H1 (cell line): ENCODE results near the gene TOR1B. TPM values are rescaled to one million over a fixed set of nuclear protein-coding genes. Genes with fewer than 3 reads are reported as not detected.

Experiments
- CTCF ChIA-PET: fragments of 300-600 bp; sonication (Branson Sonifier 250); formaldehyde crosslinking; loops from one replicate; lab custom pipeline; 2021; ENCODE audit not compliant: partially characterized antibody; lab: Charles Lee
- POLR2A ChIA-PET: fragments of 300-600 bp; sonication (Branson Sonifier 250); formaldehyde crosslinking; loops from one replicate; lab custom pipeline; 2021; ENCODE audit warnings: inconsistent platforms; ENCODE audit not compliant: partially characterized antibody; lab: Charles Lee
- DNase-seq, 2 experiments: peaks; one replicate each; pipeline versions ENCODE4 v3.0.0 to v3.0.0-alpha.2; 2010 to 2022; ENCODE audit warnings: low spot score in 2 of 2, low read depth in 1 of 2, mixed read lengths in 1 of 2
- FAIRE-seq: peaks from 2 replicates; lab custom pipeline; 2011; peaks lifted over from hg19 to GRCh38; lab: Jason Lieb, UNC
- H2AFZ ChIP-seq: 2 replicates; pipeline ENCODE4 v1.8.1; 2012; ENCODE audit warnings: low read length, inconsistent platforms
- H2AK5ac ChIP-seq: 2 replicates; pipeline ENCODE4 v1.6.1; 2013; ENCODE audit warnings: low read depth, low read length
- H2BK120ac ChIP-seq: replicated peaks from 2 replicates; pipeline ENCODE3; 2013; ENCODE audit warnings: low read depth, low read length, inconsistent platforms
- H2BK12ac ChIP-seq: 2 replicates; pipeline ENCODE4 v1.6.1; 2013; ENCODE audit warnings: low read depth, low read length
- H2BK15ac ChIP-seq: 2 replicates; pipeline ENCODE4 v1.6.1; 2013; ENCODE audit warnings: low read length
- H2BK20ac ChIP-seq: 2 replicates; pipeline ENCODE4 v1.6.1; 2013; ENCODE audit warnings: low read length
- H2BK5ac ChIP-seq: 2 replicates; pipeline ENCODE4 v1.6.1; 2013; ENCODE audit warnings: low read depth, low read length
- H3K14ac ChIP-seq: 2 replicates; pipeline ENCODE4 v1.6.1; 2013; ENCODE audit warnings: inconsistent platforms; ENCODE audit not compliant: insufficient read length
- H3K18ac ChIP-seq: 2 replicates; pipeline ENCODE4 v1.6.1; 2013; ENCODE audit warnings: low read length; ENCODE audit errors: extremely low read depth
- H3K23ac ChIP-seq: 2 replicates; pipeline ENCODE4 v1.6.1; 2013; ENCODE audit warnings: inconsistent platforms; ENCODE audit not compliant: insufficient read length
- H3K23me2 ChIP-seq: 2 replicates; pipeline ENCODE4 v1.6.1; 2013; ENCODE audit warnings: low read depth, low read length
- H3K27ac ChIP-seq: 2 replicates; pipeline ENCODE4 v1.6.1; 2011; ENCODE audit warnings: low read depth, low read length, inconsistent platforms
- H3K27me3 ChIP-seq, 4 experiments: replicated peaks in 1 of 4; 1 replicate in 1 of 4; 2 replicates in 3 of 4; pipeline versions ENCODE4 v1.6.1 to v1.8.1; 2011 to 2013; ENCODE audit warnings: low read length in 3 of 4, mild to moderate bottlenecking in 3 of 4, inconsistent platforms in 2 of 4, mixed read lengths in 2 of 4, moderate library complexity in 1 of 4; ENCODE audit not compliant: control insufficient read depth in 3 of 4, insufficient read depth in 3 of 4; ENCODE audit errors: extremely low read depth in 1 of 4
- H3K36me3 ChIP-seq, 4 experiments: 2 replicates each; pipeline versions ENCODE4 v1.6.1 to v1.8.1; 2011 to 2013; ENCODE audit warnings: mild to moderate bottlenecking in 4 of 4, low read length in 3 of 4, moderate library complexity in 2 of 4, control low read depth in 1 of 4, inconsistent platforms in 1 of 4; ENCODE audit not compliant: insufficient read depth in 4 of 4, control insufficient read depth in 2 of 4
- H3K4ac ChIP-seq: replicated peaks from 2 replicates; pipeline ENCODE3; 2013; ENCODE audit warnings: low read length, low read depth, mixed read lengths, inconsistent platforms; ENCODE audit not compliant: insufficient read length
- H3K4me1 ChIP-seq, 4 experiments: replicated peaks in 1 of 4; 1 replicate in 1 of 4; 2 replicates in 3 of 4; pipeline versions ENCODE4 v1.6.1 to v1.8.1; 2011 to 2013; ENCODE audit warnings: low read length in 3 of 4, inconsistent platforms in 2 of 4, mixed read lengths in 1 of 4; ENCODE audit not compliant: insufficient read depth in 4 of 4, control insufficient read depth in 3 of 4
- H3K4me2 ChIP-seq, 2 experiments: 2 replicates each; pipeline versions ENCODE4 v1.6.1 to v1.8.1; 2011 to 2013; ENCODE audit warnings: low read depth in 2 of 2, low read length in 2 of 2, control low read depth in 1 of 2, inconsistent platforms in 1 of 2, mild to moderate bottlenecking in 1 of 2; ENCODE audit not compliant: insufficient read depth in 1 of 2
- H3K4me3 ChIP-seq, 4 experiments: fragments of 200-600, 300-600 bp in 1 of 4; sonication (generic), shearing (Covaris generic), sonication (Bioruptor Twin) in 1 of 4; 2 replicates each; pipeline versions ENCODE4 v1.5.1 to v1.8.1; 2011 to 2016; ENCODE audit warnings: low read length in 4 of 4, low read depth in 3 of 4, control low read depth in 2 of 4, inconsistent platforms in 2 of 4, mild to moderate bottlenecking in 2 of 4, mixed read lengths in 1 of 4, moderate library complexity in 1 of 4; ENCODE audit not compliant: insufficient read depth in 2 of 4; ENCODE audit errors: extremely low read depth in 1 of 4
- H3K56ac ChIP-seq: replicated peaks from 2 replicates; pipeline ENCODE3; 2013; ENCODE audit warnings: low read depth, mild to moderate bottlenecking, mixed read lengths, low read length, inconsistent platforms; ENCODE audit not compliant: insufficient read length
- H3K79me1 ChIP-seq: 2 replicates; pipeline ENCODE4 v1.6.1; 2013; ENCODE audit warnings: low read depth, low read length, control low read depth
- H3K79me2 ChIP-seq, 2 experiments: 2 replicates each; pipeline versions ENCODE4 v1.6.1 to v1.8.1; 2012 to 2013; ENCODE audit warnings: low read length in 2 of 2, mild to moderate bottlenecking in 2 of 2, inconsistent platforms in 1 of 2; ENCODE audit not compliant: insufficient read depth in 2 of 2, control insufficient read depth in 1 of 2
- H3K9ac ChIP-seq, 4 experiments: replicated peaks in 1 of 4; 1 replicate in 1 of 4; 2 replicates in 3 of 4; pipeline versions ENCODE4 v1.6.1 to v1.8.1; 2011 to 2013; ENCODE audit warnings: low read depth in 3 of 4, low read length in 3 of 4, control low read depth in 2 of 4, mild to moderate bottlenecking in 2 of 4, moderate library complexity in 2 of 4, inconsistent platforms in 1 of 4; ENCODE audit errors: extremely low read depth in 1 of 4
- H3K9me3 ChIP-seq, 2 experiments: 2 replicates each; pipeline versions ENCODE4 v1.6.1 to v1.8.1; 2012 to 2013; ENCODE audit warnings: mild to moderate bottlenecking in 2 of 2, moderate library complexity in 2 of 2, control low read depth in 1 of 2, inconsistent platforms in 1 of 2, low read depth in 1 of 2, low read length in 1 of 2, mixed read lengths in 1 of 2; ENCODE audit not compliant: insufficient read depth in 2 of 2
- H4K20me1 ChIP-seq, 2 experiments: replicated peaks in 1 of 2; 2 replicates each; pipeline versions ENCODE3 to v1.8.1; 2011 to 2013; ENCODE audit warnings: inconsistent platforms in 2 of 2, low read length in 2 of 2, mild to moderate bottlenecking in 1 of 2; ENCODE audit not compliant: insufficient read depth in 2 of 2, control insufficient read depth in 1 of 2
- H4K5ac ChIP-seq: 2 replicates; pipeline ENCODE4 v1.6.1; 2013; ENCODE audit warnings: low read length, low read depth, mixed read lengths, inconsistent platforms; ENCODE audit not compliant: insufficient read length
- H4K8ac ChIP-seq: 2 replicates; pipeline ENCODE4 v1.8.0; 2013; ENCODE audit warnings: mild to moderate bottlenecking, moderate library complexity, low read length, inconsistent platforms; ENCODE audit not compliant: insufficient read depth; ENCODE audit errors: extremely low read depth
- H4K91ac ChIP-seq: replicated peaks from 2 replicates; pipeline ENCODE3; 2013; ENCODE audit warnings: low read length, mixed read lengths, inconsistent platforms; ENCODE audit not compliant: insufficient read length
- BCL11A ChIP-seq, 2 experiments: IDR thresholded peaks; one replicate each; pipeline ENCODE4 v1.6.1; 2011; ENCODE audit warnings: low read depth in 2 of 2, low read length in 2 of 2, mild to moderate bottlenecking in 2 of 2
- CBX5 ChIP-seq: fragments of 300-800, 300-1000 bp; sonication (generic); IDR thresholded peaks from 2 replicates; pipeline ENCODE4 v1.7.1; 2016; ENCODE audit warnings: antibody characterized with exemption, low read length, low read depth
- CREB1 ChIP-seq: IDR thresholded peaks from 2 replicates; pipeline ENCODE4 v1.6.1; 2012; ENCODE audit warnings: inconsistent platforms
- EGR1 ChIP-seq: IDR thresholded peaks from 2 replicates; pipeline ENCODE4 v1.6.1; 2011; ENCODE audit warnings: low read depth, low read length, borderline replicate concordance
- GTF2F1 ChIP-seq: IDR thresholded peaks from 2 replicates; pipeline ENCODE4 v1.6.1; 2012; ENCODE audit warnings: low read depth, low read length, improper control_type of control experiment, borderline replicate concordance
- NANOG ChIP-seq: IDR thresholded peaks from 2 replicates; pipeline ENCODE4 v1.6.1; 2011; ENCODE audit warnings: low read length, low read depth, mild to moderate bottlenecking, inconsistent platforms; ENCODE audit not compliant: insufficient read depth, poor library complexity, severe bottlenecking
- NRF1 ChIP-seq: IDR thresholded peaks from 2 replicates; pipeline ENCODE4 v1.6.1; 2011; ENCODE audit warnings: mild to moderate bottlenecking, low read depth, low read length, improper control_type of control experiment
- RAD21 ChIP-seq, 2 experiments: IDR thresholded peaks in 1 of 2; conservative IDR thresholded peaks in 1 of 2; 2 replicates each; pipeline ENCODE4 v1.6.1; 2011; ENCODE audit warnings: low read depth in 2 of 2, low read length in 2 of 2, improper control_type of control experiment in 1 of 2, inconsistent platforms in 1 of 2, mild to moderate bottlenecking in 1 of 2, moderate library complexity in 1 of 2
- RXRA ChIP-seq: IDR thresholded peaks from 2 replicates; pipeline ENCODE4 v1.6.1; 2011; ENCODE audit warnings: low read depth, mild to moderate bottlenecking, low read length, moderate library complexity; ENCODE audit not compliant: insufficient read depth
- SIN3A ChIP-seq, 2 experiments: IDR thresholded peaks in 1 of 2; conservative IDR thresholded peaks in 1 of 2; 2 replicates each; pipeline ENCODE4 v1.6.1; 2011 to 2012; ENCODE audit warnings: low read length in 2 of 2, improper control_type of control experiment in 1 of 2, low read depth in 1 of 2, mild to moderate bottlenecking in 1 of 2
- YY1 ChIP-seq: IDR thresholded peaks from 2 replicates; pipeline ENCODE4 v1.6.1; 2011; ENCODE audit warnings: low read depth, mild to moderate bottlenecking, low read length
- WGBS, 2 experiments: shearing (Covaris generic) in 1 of 2; methylation state at CpG; one replicate each; pipeline versions ENCODE4 v1.1.6 to v1.1.7; 2013 to 2015; ENCODE audit warnings: low lambda C conversion rate in 2 of 2, mixed read lengths in 2 of 2, inconsistent platforms in 1 of 2, low coverage in 1 of 2, missing lambda C conversion rate in 1 of 2; ENCODE audit not compliant: insufficient replicate concordance in 2 of 2, insufficient coverage in 1 of 2, insufficient read length in 1 of 2; ENCODE audit errors: extremely low coverage in 1 of 2, missing lambda C conversion rate in 1 of 2; 5-methylcytosine and 5-hydroxymethylcytosine counted together
- polyA plus RNA-seq, 7 experiments: library from polyadenylated mRNA; depleted of rRNA in 3 of 7; stranded (reverse) in 5 of 7; unstranded in 2 of 7; fragments of >200 nt in 5 of 7; fragments of 200-250 nt in 2 of 7; gene quantifications; 1 replicate in 5 of 7; 2 replicates in 1 of 7; 4 replicates in 1 of 7; pipeline versions ENCODE4 v1.2.1 to v1.2.3, GENCODE V29; 2011 to 2013; ENCODE audit warnings: missing spikeins in 2 of 7, mixed read lengths in 2 of 7
- total RNA-seq: library from RNA; stranded (reverse); fragmentation: NEBNext Ultra II Directional; extraction: Animal tissue kit (Norgen Biotek cat#: 25700); gene quantifications from 2 replicates; pipeline ENCODE4 v1.2.1, GENCODE V29; 2021
- TF ChIP-seq, protein P1 (sequence below): IDR thresholded peaks from 2 replicates; pipeline ENCODE4 v1.6.1; 2011; ENCODE audit warnings: low read depth, mild to moderate bottlenecking, low read length; ENCODE audit not compliant: insufficient read depth

TOR1B gene
- total and polyA plus RNA-seq, 2 of the 8 experiments (the other 6 are each of a cell fraction or from before 2014, with no cell fraction given): 11.4 to 17.4 TPM

GRCh38 chr9:129765764-129766317 lies 37.1 kb upstream of the TOR1B start:
- DNase-seq (no peak), FAIRE-seq (no peak)
- no peaks in the 10 kb centered on the region for H4K20me1 ChIP-seq
- H2BK12ac ChIP-seq: no peak overlapping the region
- TF ChIP-seq CREB1 (no peak), NANOG (no peak), EGR1 (no peak), YY1 (no peak), RAD21 (IDR thresholded peaks at IDR 0.05 in 1 of 2, conservative IDR thresholded peaks at IDR 0.05 in 1 of 2; ENCODE audit: low read depth in 2 of 2, low read length in 2 of 2) (no peak), BCL11A (IDR thresholded peaks at IDR 0.05; ENCODE audit: low read depth in 2 of 2, low read length in 2 of 2) (no peak), CBX5 (no peak), NRF1 (no peak), SIN3A (conservative IDR thresholded peaks at IDR 0.05 in 1 of 2, IDR thresholded peaks at IDR 0.05 in 1 of 2; ENCODE audit: low read depth in 1 of 2, low read length in 2 of 2) (no peak), RXRA (no peak), GTF2F1 (no peak)
- TF ChIP-seq, protein P1, sequence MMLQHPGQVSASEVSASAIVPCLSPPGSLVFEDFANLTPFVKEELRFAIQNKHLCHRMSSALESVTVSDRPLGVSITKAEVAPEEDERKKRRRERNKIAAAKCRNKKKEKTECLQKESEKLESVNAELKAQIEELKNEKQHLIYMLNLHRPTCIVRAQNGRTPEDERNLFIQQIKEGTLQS: no peak
- H3K36me3 ChIP-seq: no peaks in the 10 kb centered on the region
- no peak overlapping the region for H4K8ac ChIP-seq
- H2AFZ ChIP-seq: no peak overlapping the region
- H3K23ac ChIP-seq: no peak overlapping the region
- no peak overlapping the region for H2BK15ac ChIP-seq
- H3K79me1 ChIP-seq: no peaks in the 10 kb centered on the region
- no peak overlapping the region for H2BK120ac ChIP-seq
- no peak overlapping the region for H3K18ac ChIP-seq
- no peak overlapping the region for H2BK20ac ChIP-seq
- 94% methylated on average over 4 of the region's 4 CpGs; no CpG with 5 or more reads in 1 of the 2 experiments for WGBS, 2 experiments
- no peak overlapping the region for H3K27ac ChIP-seq
- H2AK5ac ChIP-seq: no peak overlapping the region
- no peak overlapping the region for H2BK5ac ChIP-seq
- no peak overlapping the region for H3K4me2 ChIP-seq
- no peaks in the 10 kb centered on the region for H3K9me3 ChIP-seq
- H3K4ac ChIP-seq: no peak overlapping the region
- H3K23me2 ChIP-seq: no peaks in the 10 kb centered on the region
- no peak overlapping the region for H3K4me3 ChIP-seq
- no peak overlapping the region for H3K9ac ChIP-seq
- H3K4me1 ChIP-seq: peaks cover 0 to 2% (median 0%) of the 10 kb centered on the region in 4 experiments; a peak in 1 of 7 replicates
- CTCF ChIA-PET: interaction anchor here (0.7 to 16.4 kb wide), 7 partner anchors 9 to 544 kb away, joined by 3 to 168 read pairs (median 3); no protein-coding TSS in a partner anchor
- H3K14ac ChIP-seq: no peak overlapping the region
- H4K91ac ChIP-seq: no peak overlapping the region
- POLR2A ChIA-PET: interaction anchor here (0.9 kb wide), 1 partner anchor 626 kb away, joined by 3 read pairs; no protein-coding TSS in a partner anchor
- no peaks in the 10 kb centered on the region for H3K79me2 ChIP-seq
- no peaks in the 10 kb centered on the region for H3K27me3 ChIP-seq
- H3K56ac ChIP-seq: no peak overlapping the region
- H4K5ac ChIP-seq: no peak overlapping the region
